Calu3 (cell line): ENCODE data around the gene SIPA1L3. TPM values are rescaled to one million over a fixed set of nuclear protein-coding genes. Genes with fewer than 3 reads are reported as not detected.

Experiments used
- BruUV-seq: library from RNA; stranded (reverse); fragments of 400-500 nt; replicated peaks from 2 replicates; lab custom pipeline; 2021; lab: Mats Ljungman, UMichigan
- CTCF ChIA-PET: fragments of 300-600 bp; sonication (Branson Sonifier 250); formaldehyde crosslinking; loops from one replicate; lab custom pipeline; 2022; ENCODE audit warnings: antibody characterized with exemption; lab: Charles Lee
- DNase-seq: peaks from one replicate; pipeline ENCODE4 v3.0.0; 2022
- H3K27ac Mint-ChIP-seq: one replicate; pipeline ENCODE4 v1.8.0; 2022; ENCODE audit warnings: mixed read lengths; ENCODE audit not compliant: unreplicated experiment
- H3K27me3 Mint-ChIP-seq: one replicate; pipeline ENCODE4 v1.8.0; 2022; ENCODE audit warnings: mixed read lengths; ENCODE audit not compliant: unreplicated experiment
- H3K36me3 Mint-ChIP-seq: one replicate; pipeline ENCODE4 v1.8.0; 2022; ENCODE audit warnings: mild to moderate bottlenecking, moderate library complexity, mixed read lengths; ENCODE audit not compliant: insufficient read depth, unreplicated experiment
- H3K4me1 Mint-ChIP-seq: one replicate; pipeline ENCODE4 v1.8.0; 2022; ENCODE audit warnings: mild to moderate bottlenecking, low read depth, mixed read lengths; ENCODE audit not compliant: unreplicated experiment
- H3K4me3 Mint-ChIP-seq: one replicate; pipeline ENCODE4 v1.8.0; 2022; ENCODE audit warnings: mild to moderate bottlenecking, low read depth, moderate library complexity, mixed read lengths; ENCODE audit not compliant: unreplicated experiment
- H3K9me3 Mint-ChIP-seq: one replicate; pipeline ENCODE4 v1.8.0; 2022; ENCODE audit warnings: low read depth, mixed read lengths; ENCODE audit not compliant: unreplicated experiment
- intact Hi-C: fragments of 100-400 bp; cut with micrococcal nuclease; formaldehyde crosslinking; loops from one replicate; pipeline ENCODE4 v1.10.0; 2022; ENCODE audit not compliant: unreplicated experiment
- total RNA-seq: library from RNA; stranded (reverse); gene quantifications from 2 replicates; pipeline ENCODE4 v1.2.3, GENCODE V29; 2022
- TF ChIP-seq, protein P1 (sequence below): fragments of 200-600 bp; IDR thresholded peaks from one replicate; pipeline ENCODE4 v1.8.0; 2022; ENCODE audit warnings: antibody characterized with exemption; ENCODE audit not compliant: unreplicated experiment

SIPA1L3 gene
- total RNA-seq, 1 experiment from 2014 or later, result 127 TPM

- Mint-ChIP-seq H3K27ac (no peak overlapping the region), H3K4me3 (no peak overlapping the region), H3K4me1 (peaks cover 20% of the 10 kb centered on the region), H3K9me3 (no peaks in the 10 kb centered on the region), H3K27me3 (no peaks in the 10 kb centered on the region), H3K36me3 (peaks cover 10% of the 10 kb centered on the region)
- TF ChIP-seq, protein P1, sequence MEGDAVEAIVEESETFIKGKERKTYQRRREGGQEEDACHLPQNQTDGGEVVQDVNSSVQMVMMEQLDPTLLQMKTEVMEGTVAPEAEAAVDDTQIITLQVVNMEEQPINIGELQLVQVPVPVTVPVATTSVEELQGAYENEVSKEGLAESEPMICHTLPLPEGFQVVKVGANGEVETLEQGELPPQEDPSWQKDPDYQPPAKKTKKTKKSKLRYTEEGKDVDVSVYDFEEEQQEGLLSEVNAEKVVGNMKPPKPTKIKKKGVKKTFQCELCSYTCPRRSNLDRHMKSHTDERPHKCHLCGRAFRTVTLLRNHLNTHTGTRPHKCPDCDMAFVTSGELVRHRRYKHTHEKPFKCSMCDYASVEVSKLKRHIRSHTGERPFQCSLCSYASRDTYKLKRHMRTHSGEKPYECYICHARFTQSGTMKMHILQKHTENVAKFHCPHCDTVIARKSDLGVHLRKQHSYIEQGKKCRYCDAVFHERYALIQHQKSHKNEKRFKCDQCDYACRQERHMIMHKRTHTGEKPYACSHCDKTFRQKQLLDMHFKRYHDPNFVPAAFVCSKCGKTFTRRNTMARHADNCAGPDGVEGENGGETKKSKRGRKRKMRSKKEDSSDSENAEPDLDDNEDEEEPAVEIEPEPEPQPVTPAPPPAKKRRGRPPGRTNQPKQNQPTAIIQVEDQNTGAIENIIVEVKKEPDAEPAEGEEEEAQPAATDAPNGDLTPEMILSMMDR, result no peak
- intact Hi-C loops, result no loop called here
- no peak for DNase-seq
- no TSS peak for BruUV-seq
- CTCF ChIA-PET, result interaction anchor here (0.5 kb wide), 1 partner anchor 43 kb away, joined by 3 read pairs; no protein-coding TSS in a partner anchor
These were observed 153.3 kb downstream of the SIPA1L3 start for GRCh38 chr19:38060331-38060730.

DNA sequence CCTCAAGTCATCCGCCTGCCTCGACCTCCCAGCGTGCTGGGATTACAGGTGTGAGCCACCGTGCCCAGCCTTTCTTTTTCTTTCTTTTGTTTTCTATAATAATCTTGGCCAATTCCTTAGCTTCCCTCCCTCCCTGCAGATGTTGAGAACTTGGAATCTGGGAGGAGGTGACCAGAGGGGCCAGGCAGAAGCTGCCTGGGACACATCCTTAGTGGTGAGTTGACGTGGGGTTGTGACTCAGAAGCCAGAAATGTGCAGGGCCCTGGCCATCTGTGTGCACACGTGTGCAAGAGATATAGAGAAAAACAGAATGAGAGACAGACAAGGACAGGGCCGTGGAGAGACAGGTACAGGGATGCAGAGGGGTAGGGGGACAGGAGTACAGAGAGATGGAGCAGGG is 154.3 kb downstream of the SIPA1L3 start:
- CTCF ChIA-PET, result interaction anchor here (0.5 to 1.4 kb wide), 2 partner anchors 12 to 174 kb away, joined by 3 read pairs; no protein-coding TSS in a partner anchor
- H3K36me3 Mint-ChIP-seq, result peaks cover 9% of the 10 kb centered on the region
- TF ChIP-seq, protein P1, result no peak
- no peak overlapping the region for H3K27ac Mint-ChIP-seq
- H3K4me1 Mint-ChIP-seq, result peaks cover 20% of the 10 kb centered on the region
- BruUV-seq, result no TSS peak
- no peak overlapping the region for H3K4me3 Mint-ChIP-seq
- DNase-seq, result no peak
- no peaks in the 10 kb centered on the region for H3K9me3 Mint-ChIP-seq
- no peaks in the 10 kb centered on the region for H3K27me3 Mint-ChIP-seq
- intact Hi-C loops, result no loop called here

GRCh38 chr19:38062959-38063761 is 156.2 kb downstream of the SIPA1L3 start:
- intact Hi-C loops, result no loop called here
- Mint-ChIP-seq H3K4me3 (no peak overlapping the region), H3K27ac (no peak overlapping the region), H3K36me3 (peaks cover 4% of the 10 kb centered on the region), H3K9me3 (no peaks in the 10 kb centered on the region), H3K4me1 (peaks cover 14% of the 10 kb centered on the region), H3K27me3 (no peaks in the 10 kb centered on the region)
- TF ChIP-seq, protein P1, result no peak
- BruUV-seq, result no TSS peak
- no peak for DNase-seq
- CTCF ChIA-PET, result no interaction called here

- H3K9me3 Mint-ChIP-seq, result no peaks in the 10 kb centered on the region
- no peak overlapping the region for H3K4me3 Mint-ChIP-seq
- intact Hi-C loops, result no loop called here
- BruUV-seq, result no TSS peak
- no peaks in the 10 kb centered on the region for H3K27me3 Mint-ChIP-seq
- TF ChIP-seq, protein P1, result no peak
- CTCF ChIA-PET, result no interaction called here
- no peak for DNase-seq
- H3K27ac Mint-ChIP-seq, result no peak overlapping the region
- peaks cover 7% of the 10 kb centered on the region for H3K36me3 Mint-ChIP-seq
- H3K4me1 Mint-ChIP-seq, result peaks cover 8% of the 10 kb centered on the region
These were observed 156.9 kb downstream of the SIPA1L3 start for GRCh38 chr19:38063928-38064327.
